Posterior vena cava (tissue), 2 donors: ENCODE results near the gene CFAP74. TPM values are rescaled to one million over a fixed set of nuclear protein-coding genes. Genes with fewer than 3 reads are reported as not detected.
"Not testable (repeated sequence)": the region's sequence is repeated elsewhere in the genome, so short reads cannot be mapped to it uniquely, and the experiment has no call there.

Experiments used
- DNase-seq: peaks from one replicate; pipeline ENCODE4 v3.0.0-alpha.2; 2020; ENCODE audit warnings: low spot score
- intact Hi-C, 2 donors: fragments of 100-400 bp; cut with DNase I; formaldehyde crosslinking; loops; one replicate each; pipeline versions ENCODE4 v1.14.1 to v1.14.2; 2022 to 2023
- total RNA-seq, 2 donors: library from RNA; stranded (reverse); fragmentation: NEBNext Ultra II Directional; extraction: Animal tissue kit (Norgen Biotek cat#: 25700); gene quantifications; one replicate each; pipeline ENCODE4 v1.2.1, GENCODE V29; 2021
- donor health status: DM: yes; HTN: yes; CAD: no.
- donor health status: DM: yes; HTN: yes; CAD: no.

CFAP74 gene
- total RNA-seq, 2 donors from 2014 or later = not detected

- intact Hi-C loops = no loop called here
- no peak for DNase-seq
These were observed 9.1 kb downstream of the CFAP74 start for GRCh38 chr1:1994536-1994935.

GRCh38 chr1:1990222-1990621, 13.4 kb downstream of the CFAP74 start:
- DNase-seq = peak; percentile 84
- intact Hi-C loops = no loop called here

GRCh38 chr1:1989789-1990188, 13.8 kb downstream of the CFAP74 start:
- DNase-seq = no peak
- intact Hi-C loops = no loop called here

- no peak for DNase-seq
- intact Hi-C loops = no loop called here
These were observed 14.5 kb downstream of the CFAP74 start for GRCh38 chr1:1989102-1989542.

GRCh38 chr1:1988061-1988945, 15.3 kb downstream of the CFAP74 start:
- no peak for DNase-seq
- intact Hi-C loops = no loop called here

- intact Hi-C loops = no loop called here
- DNase-seq = no peak
These were observed 16.5 kb downstream of the CFAP74 start for GRCh38 chr1:1987142-1987510.

GRCh38 chr1:1986451-1987141, 17.0 kb downstream of the CFAP74 start:
- intact Hi-C loops = no loop called here

GRCh38 chr1:1985375-1986050, 18.1 kb downstream of the CFAP74 start:
- no peak for DNase-seq
- intact Hi-C loops = no loop called here

More at GRCh38 chr1:1986451-1987141, 17.0 kb downstream of the CFAP74 start:
- peak; percentile 80 for DNase-seq

- intact Hi-C loops = no loop called here
- DNase-seq = no peak
These were observed 19.0 kb downstream of the CFAP74 start for GRCh38 chr1:1984560-1985070.

- DNase-seq = no peak
- intact Hi-C loops = no loop called here
These were observed 21.0 kb downstream of the CFAP74 start for GRCh38 chr1:1982379-1983232.

GRCh38 chr1:1981631-1982327, 21.8 kb downstream of the CFAP74 start:
- DNase-seq, intact Hi-C loops: not testable (repeated sequence)

- no peak for DNase-seq
- intact Hi-C loops = no loop called here
These were observed 22.5 kb downstream of the CFAP74 start for GRCh38 chr1:1981142-1981500.

GRCh38 chr1:1980467-1981141, 23.0 kb downstream of the CFAP74 start:
- DNase-seq = no peak
- intact Hi-C loops = no loop called here

GRCh38 chr1:1979482-1980165, 24.0 kb downstream of the CFAP74 start:
- no peak for DNase-seq
- intact Hi-C loops = no loop called here

- DNase-seq, intact Hi-C loops: not testable (repeated sequence)
These were observed 24.7 kb downstream of the CFAP74 start for GRCh38 chr1:1978690-1979481.

GRCh38 chr1:1978108-1978507, 25.5 kb downstream of the CFAP74 start:
- intact Hi-C loops = no loop called here
- no peak for DNase-seq

- no peak for DNase-seq
- intact Hi-C loops = no loop called here
These were observed 27.6 kb downstream of the CFAP74 start for GRCh38 chr1:1976031-1976430.
